HL-60/S4 treated with retinoic acid at 250 ng/mL for 4 days and 3 days (cell line): Measurements from ENCODE around the gene ADGRD1.

ENCODE experiments used
- in situ Hi-C: fragments of 300-500 bp; cut with MboI; formaldehyde crosslinking; loops from 2 replicates; pipeline ENCODE4 v1.7.0; 2022; ENCODE audit warnings: low sequenced_read_pairs

ADGRD1 gene

DNA sequence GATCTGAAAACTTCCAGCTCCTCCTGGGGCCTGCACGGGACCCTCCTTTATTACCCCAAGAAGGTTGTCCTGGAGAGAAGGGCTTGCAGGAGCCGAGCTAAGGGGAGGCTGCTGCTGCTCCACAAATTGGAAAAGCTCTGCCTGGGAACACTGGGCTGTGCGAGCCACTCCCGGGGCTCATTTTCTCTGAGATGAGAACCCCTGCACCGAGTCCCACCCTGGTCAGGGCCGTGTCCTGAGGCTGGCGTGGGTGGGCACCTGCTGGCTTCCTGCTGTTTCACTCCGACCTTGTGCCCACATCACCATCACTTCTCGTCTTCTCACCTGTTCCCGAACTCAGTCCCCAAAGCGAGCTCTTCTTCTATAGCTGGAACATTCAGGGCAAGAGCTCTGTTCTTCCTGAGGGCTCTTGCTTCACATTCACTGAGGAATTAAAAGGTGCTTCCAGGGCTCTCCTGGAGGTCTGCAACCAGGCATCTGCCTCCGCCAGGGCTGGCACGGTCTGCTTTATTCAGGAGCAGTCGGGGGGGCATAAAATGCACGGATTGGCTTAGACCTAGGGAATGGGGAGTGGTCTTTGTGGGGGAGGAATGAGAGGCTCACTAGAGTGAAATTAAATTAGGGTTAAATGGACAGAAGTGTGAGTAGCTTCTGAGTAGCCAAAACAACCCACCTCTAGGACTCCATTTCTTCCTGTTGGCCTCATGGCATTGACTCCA, 98.5 kb downstream of the ADGRD1 start:
- in situ Hi-C loops, result no loop called here

DNA sequence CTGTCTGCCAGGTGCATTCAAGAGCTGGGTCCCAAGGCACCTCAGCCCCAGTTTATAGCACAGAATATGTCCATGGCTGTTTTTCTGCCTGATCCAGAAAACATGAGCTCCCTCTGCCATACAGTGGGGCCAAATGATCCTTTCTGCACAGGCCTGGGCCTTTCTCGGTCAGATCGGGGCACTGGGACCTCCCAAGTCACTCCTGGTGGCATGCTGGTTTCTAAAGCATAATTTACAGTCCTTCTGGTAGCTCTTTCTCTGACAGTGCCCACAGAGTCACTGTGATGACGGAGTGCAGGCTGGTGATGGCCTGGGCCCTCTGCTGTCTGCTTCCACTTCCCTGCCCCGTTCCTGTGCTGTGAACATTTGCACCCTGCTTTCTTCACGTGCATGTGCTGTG, 99.2 kb downstream of the ADGRD1 start:
- in situ Hi-C loops, result no loop called here

DNA sequence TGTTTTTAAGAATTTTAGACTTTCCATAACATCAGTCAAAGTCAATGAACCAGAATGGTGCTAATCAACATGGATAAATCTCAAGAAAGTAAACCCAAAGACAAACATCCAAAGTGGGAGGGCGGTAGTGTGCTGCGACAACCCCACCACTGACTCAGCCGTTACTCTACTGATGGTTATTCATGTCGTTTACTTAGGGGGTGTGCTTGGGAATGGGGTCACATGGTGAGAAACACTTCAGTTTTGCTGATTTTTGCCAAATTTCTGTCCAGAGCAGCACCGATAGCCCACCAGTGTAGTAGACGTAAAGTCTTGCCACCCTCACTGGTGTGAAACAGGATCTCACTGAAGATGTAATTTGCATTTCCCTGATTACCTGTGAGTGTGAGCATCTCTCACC, 99.9 kb downstream of the ADGRD1 start:
- in situ Hi-C loops, result no loop called here

DNA sequence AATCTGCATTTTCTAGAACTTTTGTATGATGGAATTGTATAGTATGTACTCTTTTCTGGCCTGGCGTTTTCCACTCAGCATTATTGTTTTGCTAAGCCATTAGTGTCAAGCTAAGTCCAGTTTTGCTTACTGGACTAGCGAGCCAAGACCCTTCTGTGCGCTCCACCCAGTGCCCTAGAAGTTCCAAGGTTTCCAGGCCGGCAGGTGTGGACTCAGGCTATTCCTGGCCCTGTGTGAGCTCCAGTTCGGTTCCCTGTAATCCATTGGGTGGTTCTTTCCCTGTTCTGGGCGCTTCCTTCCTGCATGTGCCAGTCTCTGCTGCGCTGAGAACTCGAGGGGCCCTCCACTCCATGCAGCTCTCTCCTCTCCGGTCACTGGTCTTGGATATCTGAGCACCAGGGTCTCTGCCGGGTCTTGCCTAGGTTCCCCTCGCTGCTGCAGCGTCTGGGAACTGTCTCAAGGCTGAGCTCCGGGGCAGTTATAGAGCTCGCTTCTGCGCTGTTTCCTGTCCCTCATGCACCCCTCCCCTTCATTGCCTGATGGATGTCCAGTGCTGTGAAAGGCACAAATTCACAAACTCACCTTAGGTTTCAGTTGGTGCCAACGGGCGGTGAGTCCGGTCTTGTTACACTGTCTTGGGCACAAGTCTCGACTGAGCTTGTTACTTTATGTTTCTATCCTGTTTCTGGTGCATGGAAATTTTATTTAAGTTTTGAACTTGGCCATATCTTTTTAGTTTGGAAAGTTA, 100.8 kb downstream of the ADGRD1 start:
- in situ Hi-C loops, result no loop called here

DNA sequence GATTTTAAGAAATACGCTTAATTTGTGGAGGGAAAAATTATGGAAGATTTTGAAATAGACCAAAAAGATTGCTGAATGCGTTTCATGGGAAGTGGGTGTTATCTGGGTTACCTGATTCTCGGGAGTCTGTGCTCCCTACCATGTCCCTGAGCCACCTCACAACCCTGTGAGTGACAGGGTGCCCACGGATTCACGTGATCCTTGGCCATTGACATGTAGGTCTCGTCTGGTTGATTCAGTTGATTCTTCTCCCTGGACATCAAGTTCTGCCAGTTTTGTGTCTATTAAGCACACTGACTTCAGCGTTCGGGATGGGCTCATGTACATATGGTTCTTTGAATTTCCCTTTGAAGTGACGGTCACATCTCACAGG, 101.4 kb downstream of the ADGRD1 start:
- in situ Hi-C loops, result no loop called here

DNA sequence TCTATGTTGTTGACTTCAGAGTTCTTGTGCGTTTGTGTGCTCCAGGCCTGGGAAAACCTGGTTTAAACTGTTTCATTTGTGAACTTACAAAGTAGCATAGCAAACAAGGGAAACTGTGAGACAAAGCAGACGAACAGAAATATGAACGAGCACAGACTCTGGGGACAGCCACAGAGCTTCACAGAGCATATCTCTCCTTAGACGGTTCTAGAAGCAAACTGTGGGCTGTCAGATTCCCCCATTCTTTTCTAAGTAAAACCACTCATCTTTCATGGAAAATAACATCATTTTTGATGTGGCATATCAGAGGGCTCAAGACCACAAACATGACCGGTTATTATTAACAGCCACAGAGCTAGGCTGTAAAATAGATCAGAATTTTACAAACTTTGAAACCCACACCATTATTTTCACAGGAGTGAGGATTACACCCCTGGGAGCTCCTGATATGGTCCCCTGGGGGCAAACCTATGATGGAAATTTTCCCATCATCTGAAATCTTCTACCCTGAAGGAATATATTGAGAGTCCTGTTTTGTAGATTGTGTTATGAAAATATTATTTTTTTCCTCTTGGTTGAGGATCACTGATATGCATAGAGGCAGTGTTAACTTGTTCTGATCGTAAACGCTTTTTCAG, 102.0 kb downstream of the ADGRD1 start:
- in situ Hi-C loops, result no loop called here

DNA sequence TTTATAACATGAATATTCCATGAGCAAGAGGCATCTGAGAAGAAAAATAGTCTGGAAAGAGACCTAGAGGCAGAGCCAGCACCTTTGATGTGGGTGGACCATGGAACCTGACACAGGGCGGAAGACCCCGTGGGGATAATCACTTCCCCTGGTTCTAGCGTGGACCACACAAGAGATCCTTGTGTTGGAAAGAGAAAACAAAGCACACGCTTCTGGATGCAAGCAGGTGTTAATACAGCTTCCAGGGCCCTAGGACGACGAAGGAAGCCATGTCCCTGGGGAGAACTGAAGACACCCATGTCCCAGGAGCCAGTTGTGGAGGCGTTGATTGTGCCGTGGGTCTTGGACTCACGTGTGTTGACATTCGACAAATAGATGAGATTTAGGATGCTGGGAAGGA, 102.9 kb downstream of the ADGRD1 start:
- in situ Hi-C loops, result no loop called here

DNA sequence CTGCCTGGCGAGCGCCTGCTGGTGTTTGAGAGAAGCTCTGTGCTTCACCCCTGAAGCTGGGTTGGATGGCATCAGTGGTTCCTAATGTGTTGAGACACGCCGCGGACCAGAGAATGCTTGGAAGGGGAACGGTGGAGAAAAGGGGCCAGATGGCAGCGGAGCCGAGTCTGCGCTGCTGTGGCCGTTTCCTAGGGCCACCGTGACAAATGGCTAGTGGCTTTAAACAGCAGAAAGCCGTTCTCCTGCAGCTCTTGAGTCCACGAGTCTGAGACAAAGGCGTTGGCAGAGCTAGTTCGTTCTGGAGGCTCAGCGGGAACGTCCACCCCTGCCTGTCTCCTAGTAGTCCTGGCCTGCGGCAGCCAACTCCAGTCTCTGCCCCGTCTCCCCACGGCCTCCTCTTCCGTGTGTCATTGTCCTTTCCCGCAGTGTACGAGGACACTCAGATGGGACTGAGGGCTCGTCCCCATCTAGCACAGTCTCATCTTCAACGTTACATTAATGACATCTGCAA, 103.6 kb downstream of the ADGRD1 start:
- in situ Hi-C loops, result no loop called here

DNA sequence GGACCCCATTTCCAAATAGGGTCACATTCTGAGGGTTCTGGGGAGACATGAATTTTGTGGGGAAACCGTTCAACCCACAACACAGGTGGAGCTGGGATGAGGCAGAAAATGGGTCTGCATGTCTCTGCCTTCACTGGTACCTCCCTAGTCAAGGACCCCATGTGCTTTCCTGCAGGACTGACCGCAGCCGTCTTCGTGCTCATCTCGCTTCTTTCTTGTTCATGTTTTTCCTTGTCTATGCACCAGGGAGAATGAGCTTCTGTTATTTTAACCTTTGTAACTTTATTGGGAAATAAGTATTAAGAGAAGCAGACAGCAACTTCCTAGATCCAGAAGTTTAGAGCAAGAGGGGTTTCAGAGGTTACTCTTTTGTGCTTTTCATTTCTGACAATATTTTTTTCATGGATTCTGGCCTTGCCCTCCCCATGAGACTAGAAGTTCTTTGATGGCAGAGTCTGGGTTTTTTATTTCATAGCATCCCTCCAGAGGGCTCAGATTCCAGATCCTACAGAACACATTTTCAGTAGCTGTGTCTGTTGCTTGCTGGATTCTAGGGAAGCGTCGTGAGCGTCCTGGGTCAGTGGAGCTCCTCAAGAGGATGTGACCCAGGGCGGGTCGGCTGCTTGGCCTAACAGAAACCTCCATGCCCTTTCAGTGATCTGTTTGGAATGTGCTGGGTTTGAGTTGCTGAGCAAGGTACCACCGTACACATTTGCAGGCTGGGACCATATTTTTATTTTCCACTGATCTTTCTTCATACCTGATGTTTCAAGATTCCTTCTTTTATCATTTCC, 104.2 kb downstream of the ADGRD1 start:
- in situ Hi-C loops, result no loop called here

DNA sequence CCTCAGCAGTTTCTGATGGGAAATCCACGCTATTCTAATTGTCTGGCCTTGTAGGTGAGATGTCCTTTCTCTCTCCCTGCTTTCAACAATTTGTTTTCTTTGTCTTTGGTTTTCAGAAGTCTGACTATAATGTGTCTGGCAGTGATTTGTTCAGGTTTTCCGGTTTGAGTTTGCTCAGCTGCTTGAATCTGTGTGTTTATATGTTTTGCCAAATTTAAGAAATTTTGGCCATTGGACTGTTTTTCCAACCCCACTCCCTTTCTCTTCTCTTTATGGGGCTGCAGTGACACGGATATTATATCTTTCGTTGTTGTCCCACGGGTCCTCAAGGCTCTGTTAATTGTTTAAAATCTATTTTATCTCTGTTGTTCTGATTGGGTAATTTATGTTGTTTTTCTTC, 105.0 kb downstream of the ADGRD1 start:
- in situ Hi-C loops, result no loop called here

DNA sequence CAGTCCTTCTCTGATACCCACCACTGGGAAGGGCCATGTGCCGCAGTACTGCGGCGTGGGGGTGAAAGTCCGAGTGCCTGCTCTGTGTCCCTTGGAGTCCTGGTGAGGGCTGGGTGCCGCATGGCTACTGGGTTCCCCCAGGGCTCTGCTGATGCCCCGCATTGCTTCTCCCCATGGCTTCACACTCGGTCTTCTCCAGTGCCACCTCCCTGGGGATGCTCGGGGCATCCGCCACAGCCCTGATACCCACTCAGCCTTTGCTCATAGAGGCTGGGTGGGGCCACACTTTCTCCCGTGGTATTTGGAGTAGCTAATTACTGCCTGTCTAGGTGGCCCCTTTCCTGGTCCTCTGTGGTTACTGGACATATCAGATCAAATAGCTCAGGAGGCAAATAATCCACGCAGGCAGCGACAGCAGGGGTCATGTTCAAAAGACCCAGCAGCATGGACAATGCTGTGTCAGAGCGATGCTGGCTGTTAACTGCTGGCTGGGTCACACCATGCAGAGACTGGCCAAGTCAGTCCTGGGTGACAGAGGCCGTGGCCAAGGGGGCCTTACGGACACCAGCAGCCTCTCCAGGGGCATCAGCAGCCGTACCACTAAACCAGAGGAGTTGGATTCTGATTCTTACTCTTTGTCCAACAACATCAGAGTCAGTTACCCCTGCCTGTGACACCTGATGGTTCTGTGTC, 106.5 kb downstream of the ADGRD1 start:
- in situ Hi-C loops, result no loop called here

DNA sequence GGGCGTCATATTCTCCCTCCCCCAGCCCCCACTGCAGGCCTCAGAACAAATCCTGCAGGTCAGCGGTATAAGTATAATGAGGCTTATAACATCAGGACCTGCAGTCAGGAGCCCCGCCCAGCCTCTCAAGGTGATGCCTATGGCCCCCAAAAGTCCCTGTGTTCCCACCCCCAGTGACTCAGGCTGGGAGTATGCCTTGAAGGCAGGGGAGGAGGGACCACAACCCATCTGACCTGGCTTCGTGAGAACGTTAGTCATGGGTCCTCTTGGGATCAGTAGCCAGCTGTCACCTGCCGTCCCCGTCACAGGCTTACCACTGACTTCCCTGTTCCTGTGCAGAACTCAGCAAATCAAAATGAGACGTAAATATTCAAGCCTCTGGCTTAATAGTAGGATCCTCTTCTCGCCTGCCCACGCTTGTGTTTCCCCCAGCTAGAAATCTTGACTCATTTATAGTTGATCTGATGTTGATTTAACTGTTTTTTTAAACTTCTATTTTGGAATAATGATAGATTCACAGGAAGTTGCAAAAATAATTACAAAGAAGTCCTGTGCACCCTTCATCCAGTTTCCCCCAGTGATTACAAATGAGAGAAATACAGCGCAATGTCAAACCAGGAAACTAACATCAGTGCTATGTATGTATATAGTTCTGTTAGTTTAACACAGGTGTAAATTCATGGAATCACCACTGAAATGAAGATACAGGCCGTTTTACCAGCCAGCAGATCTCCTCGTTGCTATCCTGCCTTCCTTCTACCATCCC, 107.5 kb downstream of the ADGRD1 start:
- in situ Hi-C loops, result no loop called here

DNA sequence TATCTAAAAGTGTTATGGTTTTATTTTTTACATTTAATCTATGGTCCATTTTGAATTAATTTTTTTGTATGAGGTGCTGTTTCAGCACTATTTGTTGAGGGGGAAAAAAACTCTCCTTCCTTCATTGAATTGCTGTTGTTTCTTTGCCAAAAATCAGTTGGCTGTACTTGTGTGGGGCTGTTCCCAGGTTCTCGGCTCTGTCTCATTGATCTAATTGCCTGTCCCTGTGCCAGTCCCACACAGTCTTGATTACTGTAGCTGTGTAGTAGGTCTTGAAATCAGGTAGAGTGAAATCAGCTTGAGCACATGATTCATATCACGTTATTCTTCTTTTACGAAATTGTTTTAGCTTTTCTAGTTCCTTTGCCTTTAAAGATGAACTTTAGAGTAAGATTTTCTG, 109.7 kb downstream of the ADGRD1 start:
- in situ Hi-C loops, result no loop called here

DNA sequence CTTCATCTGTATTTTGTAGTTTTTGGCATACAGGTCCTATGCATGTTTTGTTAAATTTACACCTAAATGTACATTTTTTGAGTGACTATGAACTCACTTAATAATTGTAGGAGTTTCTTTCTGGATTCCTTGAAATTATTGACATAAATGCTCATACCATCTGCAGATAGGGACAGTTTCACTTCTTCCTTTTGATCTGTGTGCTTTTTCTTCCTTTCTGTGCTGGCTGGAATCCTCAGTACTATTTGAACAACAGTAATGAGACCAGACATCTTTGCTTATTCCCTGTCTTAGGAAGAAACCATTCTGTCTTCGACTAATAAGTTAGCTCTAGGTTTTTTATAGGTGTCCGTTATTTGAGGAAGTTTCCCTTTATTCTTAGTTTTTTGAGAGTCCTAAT, 110.3 kb downstream of the ADGRD1 start:
- in situ Hi-C loops, result no loop called here

DNA sequence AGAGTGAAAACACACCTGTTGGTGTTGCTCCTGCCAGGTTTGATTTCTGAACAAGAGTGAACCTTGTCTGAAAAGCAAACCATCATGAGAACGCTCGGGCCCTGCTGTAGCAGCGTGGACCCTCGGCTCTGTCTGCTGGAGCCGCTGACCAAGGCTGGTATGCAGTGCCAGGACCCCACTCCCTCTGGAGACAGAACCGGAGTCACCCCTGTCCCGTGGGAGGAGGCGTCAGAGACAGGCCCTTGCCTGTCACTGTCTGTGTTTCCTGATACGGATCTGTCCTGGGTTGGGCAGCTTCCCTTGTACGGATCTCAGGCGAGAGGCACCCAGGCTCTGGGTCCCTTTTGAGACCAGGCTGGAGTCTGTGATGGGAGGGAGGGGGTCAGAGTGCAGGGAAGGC, 111.6 kb downstream of the ADGRD1 start:
- in situ Hi-C loops, result no loop called here

DNA sequence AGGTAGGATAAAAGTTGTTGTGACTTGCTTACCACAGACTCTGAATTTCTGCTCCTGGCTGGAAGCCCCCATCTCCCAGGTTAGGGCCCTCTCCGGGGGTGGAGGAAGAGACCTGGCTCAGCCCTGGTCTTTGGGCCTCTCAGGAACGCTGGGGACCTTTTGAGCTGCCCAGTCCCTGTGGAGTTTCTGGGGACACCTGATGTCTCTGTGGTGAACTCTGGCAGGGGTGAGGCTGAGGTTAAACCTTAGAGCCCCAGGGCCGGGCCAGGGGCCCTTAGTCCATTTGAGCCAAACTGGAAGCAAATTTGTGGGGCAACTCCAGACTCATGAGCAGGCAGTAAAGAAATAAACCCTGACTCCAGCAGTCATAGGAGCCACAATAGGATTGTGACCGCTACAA, 112.1 kb downstream of the ADGRD1 start:
- in situ Hi-C loops, result no loop called here

DNA sequence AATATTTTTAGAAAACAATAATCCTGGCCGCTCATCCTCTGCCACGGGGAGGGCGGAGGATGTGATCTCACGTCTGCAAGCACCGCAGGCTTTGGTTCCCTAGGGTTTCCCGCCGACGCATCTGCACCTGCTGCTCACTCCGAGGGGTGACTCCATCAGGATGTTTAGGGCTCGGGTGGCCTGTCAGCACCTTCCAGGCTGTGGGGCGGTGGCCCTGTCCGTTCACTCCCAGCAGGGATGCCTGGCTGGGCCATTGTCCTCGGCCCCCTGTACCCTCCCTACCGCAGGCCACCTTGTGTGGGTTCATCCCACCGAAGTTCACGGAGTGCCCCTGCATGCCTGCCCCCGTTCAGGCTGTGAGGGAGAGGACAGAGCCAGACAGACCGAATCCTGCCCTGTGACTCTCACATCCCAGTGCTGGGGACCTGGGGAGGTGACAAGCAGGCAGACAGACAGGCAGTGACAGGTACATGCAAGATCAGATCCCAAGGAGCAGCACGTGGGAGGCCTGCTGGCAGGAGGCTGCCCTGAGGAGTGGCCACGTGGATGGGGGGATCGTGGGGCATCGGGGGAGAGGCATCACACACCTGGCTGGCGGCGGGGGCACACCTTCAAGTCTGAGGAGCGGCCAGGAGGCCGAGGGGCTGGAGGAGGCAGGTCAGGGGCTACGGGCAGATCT, 112.6 kb downstream of the ADGRD1 start:
- in situ Hi-C loops, result no loop called here

DNA sequence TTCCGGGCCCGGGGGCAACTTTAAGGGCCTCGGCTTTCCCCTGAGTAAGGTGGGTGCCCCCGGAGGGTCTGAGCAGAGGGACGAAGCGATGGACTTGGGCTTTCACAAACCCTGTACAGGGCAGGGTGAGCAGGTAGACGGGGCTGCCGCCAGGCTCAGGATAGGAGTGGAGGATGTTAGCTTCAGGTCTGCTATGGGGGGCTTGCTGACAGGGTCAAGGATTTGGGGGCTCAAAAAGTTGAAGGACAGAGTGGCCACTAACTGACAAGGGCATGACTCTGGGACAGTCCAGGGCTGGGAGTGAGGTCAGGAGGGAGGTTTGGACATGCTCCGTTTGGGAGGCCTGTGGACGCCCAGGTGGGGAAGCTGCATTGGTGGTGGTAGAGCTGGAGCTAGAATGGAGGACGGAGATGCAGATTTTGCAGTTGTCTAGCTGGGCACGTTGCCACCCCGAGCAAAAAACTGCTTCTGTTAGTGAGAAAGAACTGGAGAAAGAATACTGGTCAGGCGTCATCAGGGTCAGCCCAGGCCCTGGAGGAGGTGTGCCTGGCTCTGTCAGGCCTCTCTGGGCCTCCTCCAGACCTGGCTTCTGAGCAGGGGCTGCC, 113.3 kb downstream of the ADGRD1 start:
- in situ Hi-C loops, result no loop called here
